NCI-H524 (cell line): ENCODE results near the gene CDC42BPB.

Source experiments
- DNase-seq, 2 experiments: peaks; one replicate each; lab custom pipeline; 2025; lab: John Stamatoyannopoulos, UW

The CDC42BPB gene

GRCh38 chr14:102914474-102915291 lies 142.7 kb downstream of the CDC42BPB start:
- DNase-seq: peak in 1 of 2 experiments; percentile 24

DNA sequence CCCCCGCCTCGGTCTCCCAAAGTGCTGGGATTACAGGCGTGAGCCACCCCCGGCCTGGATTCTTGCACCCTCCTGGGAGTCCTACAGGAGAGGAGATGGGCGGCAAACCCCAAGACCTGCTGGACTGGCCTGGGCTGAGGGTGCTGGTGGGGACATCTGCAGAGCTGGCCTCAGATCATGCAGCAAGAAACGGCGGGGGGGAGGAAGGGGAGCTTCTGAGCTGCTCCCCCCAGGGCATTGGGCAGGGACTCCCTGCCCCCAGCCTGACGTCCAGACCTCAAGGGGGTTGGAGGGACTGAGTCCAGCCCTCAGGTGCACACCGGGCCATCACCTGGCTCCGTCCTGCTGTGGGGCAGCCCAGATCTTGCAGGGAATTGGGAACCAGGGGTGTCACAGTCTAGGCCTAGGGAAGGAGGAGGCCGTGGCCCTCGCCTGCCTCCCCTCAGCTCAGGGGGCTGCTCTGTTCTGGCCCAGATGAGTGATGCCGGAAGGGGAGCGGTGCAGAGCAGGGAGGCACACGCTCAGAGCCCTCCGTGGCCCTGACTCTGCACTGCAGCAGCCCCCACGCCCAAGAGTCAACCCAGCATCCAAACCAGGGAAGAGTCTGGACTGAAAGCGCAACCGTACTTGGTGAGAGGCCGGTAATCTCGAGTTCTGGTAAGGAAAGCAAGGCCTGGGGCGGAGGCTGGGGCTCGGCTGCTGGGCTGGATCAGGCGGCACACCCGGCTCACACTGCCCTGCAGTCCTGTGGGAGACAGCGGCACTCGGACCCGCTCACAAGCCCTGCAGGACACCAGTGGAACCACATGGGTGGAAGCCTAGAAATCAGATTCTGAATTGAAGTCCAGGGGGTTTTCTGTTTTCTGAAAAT lies 143.8 kb downstream of the CDC42BPB start:
- DNase-seq: no peak

GRCh38 chr14:102911991-102912761 lies 145.2 kb downstream of the CDC42BPB start:
- no peak for DNase-seq

GRCh38 chr14:102911541-102911951 lies 145.8 kb downstream of the CDC42BPB start:
- DNase-seq: no peak

- DNase-seq: no peak
Measured at GRCh38 chr14:102910442-102910841, 146.9 kb downstream of the CDC42BPB start.

GRCh38 chr14:102909911-102910310 lies 147.4 kb downstream of the CDC42BPB start:
- no peak for DNase-seq

DNA sequence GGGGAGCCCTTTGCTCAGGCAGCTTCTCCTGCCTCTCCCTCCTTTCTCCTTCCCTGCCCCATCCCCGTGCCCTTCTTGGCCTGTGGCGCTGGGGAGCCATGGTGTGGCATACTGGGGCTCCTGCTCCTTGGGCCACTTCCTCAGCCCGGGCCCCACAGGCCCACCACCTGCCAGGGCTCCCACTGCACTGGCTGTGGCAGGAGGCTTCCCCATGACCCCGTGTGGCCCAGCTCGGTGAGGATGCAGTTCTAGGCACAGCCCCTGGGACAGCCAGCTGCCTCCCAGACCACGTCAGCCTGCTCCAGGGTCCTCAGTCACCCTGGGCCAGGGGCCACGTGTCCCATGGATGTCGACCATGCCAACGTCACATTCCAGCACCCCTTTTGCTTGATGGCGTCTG lies 147.9 kb downstream of the CDC42BPB start:
- no peak for DNase-seq

GRCh38 chr14:102908766-102909455 lies 148.4 kb downstream of the CDC42BPB start:
- DNase-seq: no peak

GRCh38 chr14:102907980-102908730 lies 149.2 kb downstream of the CDC42BPB start:
- no peak for DNase-seq

GRCh38 chr14:102907303-102907844 lies 150.0 kb downstream of the CDC42BPB start:
- DNase-seq: no peak

DNA sequence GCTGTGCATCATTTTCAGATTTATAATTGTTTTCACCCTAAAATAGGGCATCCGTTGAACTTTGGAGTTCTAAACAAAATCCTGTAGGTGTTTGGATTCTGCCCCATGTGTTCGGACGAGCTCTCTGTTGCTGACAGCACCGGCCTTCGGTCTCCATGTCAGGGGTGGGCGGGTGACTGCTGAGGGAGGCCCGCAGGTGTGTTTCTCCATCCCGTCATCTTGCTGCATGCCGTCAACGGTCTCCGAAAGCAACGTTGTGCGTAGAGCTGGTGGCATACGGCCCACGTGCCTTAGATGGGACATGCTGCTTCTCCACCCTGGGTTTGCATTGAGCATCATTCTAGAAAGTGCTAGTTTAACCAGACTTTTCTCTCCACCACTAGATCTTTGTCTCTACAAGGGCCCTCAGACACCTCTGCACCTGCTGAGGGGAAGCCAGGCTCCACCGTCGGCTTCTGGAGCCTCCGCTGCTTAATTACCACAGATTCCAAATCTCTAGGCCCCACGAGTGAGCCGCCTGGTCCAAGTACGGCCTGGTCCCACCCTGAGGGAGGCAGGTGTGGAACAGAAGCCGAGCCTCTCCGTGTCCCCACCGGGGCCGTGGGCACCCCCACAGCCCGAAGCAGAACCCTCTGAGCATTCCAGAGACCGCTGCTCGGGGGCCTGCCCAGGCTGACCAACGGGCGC lies 150.6 kb downstream of the CDC42BPB start:
- DNase-seq: no peak

DNA sequence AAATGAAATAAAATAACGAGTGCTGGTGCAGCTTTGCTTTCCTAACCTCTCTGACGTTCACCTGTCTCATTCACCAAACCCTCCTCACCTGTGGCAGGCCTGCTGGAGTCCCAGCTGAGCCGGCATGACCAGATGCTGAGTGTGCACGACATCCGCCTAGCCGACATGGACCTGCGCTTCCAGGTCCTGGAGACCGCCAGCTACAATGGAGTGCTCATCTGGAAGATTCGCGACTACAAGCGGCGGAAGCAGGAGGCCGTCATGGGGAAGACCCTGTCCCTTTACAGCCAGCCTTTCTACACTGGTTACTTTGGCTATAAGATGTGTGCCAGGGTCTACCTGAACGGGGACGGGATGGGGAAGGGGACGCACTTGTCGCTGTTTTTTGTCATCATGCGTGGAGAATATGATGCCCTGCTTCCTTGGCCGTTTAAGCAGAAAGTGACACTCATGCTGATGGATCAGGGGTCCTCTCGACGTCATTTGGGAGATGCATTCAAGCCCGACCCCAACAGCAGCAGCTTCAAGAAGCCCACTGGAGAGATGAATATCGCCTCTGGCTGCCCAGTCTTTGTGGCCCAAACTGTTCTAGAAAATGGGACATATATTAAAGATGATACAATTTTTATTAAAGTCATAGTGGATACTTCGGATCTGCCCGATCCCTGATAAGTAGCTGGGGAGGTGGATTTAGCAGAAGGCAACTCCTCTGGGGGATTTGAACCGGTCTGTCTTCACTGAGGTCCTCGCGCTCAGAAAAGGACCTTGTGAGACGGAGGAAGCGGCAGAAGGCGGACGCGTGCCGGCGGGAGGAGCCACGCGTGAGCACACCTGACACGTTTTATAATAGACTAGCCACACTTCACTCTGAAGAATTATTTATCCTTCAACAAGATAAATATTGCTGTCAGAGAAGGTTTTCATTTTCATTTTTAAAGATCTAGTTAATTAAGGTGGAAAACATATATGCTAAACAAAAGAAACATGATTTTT lies 151.9 kb downstream of the CDC42BPB start:
- DNase-seq: no peak

GRCh38 chr14:102903889-102904512 lies 153.3 kb downstream of the CDC42BPB start:
- no peak for DNase-seq

DNA sequence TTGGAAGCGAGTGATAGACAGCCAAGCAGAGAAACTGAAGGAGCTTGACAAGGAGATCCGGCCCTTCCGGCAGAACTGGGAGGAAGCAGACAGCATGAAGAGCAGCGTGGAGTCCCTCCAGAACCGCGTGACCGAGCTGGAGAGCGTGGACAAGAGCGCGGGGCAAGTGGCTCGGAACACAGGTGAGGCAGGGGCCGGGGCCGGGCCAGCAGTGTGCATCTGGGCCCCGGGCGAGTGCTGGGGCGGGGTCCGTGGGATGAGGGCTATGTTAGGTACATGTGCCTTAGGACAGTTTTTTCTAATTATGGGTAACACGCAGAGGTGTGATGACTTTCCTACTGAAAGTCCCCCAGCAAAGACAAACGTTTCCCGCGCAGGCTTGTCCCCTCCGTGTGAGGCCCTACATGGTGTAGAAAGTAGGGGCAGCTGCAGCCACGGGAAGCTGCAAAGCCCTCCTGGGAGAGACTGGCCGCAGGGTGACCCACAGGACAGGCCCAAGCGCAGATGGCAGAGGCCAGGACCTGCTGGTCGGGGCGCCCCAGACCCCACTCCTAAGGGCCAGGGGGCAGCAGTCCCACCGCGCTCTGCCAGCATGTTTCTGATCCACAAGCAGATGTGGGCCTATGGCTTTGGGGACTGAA lies 154.0 kb downstream of the CDC42BPB start:
- no peak for DNase-seq

GRCh38 chr14:102902523-102903247 lies 154.7 kb downstream of the CDC42BPB start:
- peak; percentile 29 to 72 for DNase-seq

DNA sequence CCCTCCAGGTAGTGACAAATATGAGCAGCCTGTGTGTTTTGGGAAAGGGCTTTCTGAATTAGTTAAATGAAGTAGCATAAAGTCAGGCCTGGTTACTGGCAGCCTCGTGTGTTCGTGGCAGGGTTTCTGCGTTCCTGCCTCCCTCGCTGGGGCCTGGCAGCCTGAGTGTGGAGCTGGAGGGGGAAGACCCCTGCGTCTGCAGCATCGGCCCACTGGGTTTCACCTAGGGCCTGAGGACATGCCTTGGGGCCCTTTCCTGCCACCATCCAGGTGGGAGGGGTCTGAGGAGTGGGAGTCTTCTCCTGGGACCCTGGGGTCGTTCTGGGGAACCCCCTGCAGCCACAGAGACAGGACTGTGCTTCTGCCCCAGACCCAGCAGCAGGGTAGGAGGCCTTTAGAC lies 155.3 kb downstream of the CDC42BPB start:
- no peak for DNase-seq

DNA sequence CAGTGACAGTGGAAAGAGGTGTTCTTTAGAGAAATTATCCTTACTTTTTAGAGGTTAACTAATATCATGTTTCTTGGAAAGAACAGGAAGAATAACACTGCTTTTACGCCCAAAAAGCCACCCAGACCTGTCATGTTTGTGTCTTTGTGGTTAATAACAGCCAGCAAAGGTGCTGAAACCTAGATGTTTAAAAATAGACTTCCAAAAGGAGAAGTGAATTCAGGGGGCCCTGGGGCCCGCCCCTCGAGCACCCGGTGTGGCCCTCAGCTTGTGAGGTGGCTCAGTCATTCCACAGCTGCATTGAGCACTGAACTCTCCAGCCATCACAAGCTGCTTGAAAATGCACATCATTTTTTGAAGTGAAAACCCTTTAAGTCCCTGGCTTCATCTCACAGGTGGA lies 155.7 kb downstream of the CDC42BPB start:
- no peak for DNase-seq
